Uterus (tissue), 2 donors: ENCODE measurements around the gene RPL39.
"Not testable (repeated sequence)": the region's sequence is repeated elsewhere in the genome, so short reads cannot be mapped to it uniquely, and the experiment has no call there.

Source experiments
- POLR2A ChIP-seq, 2 donors: fragments of 450-650 bp; IDR thresholded peaks; one replicate each; pipeline ENCODE4 v1.6.1; 2016; ENCODE audit warnings: antibody characterized with exemption in 2 of 2, mild to moderate bottlenecking in 1 of 2, moderate library complexity in 1 of 2
- TF ChIP-seq, protein P1 (sequence below), 4 experiments: fragments of 200-600 bp in 2 of 4; fragments of 450-650 bp in 2 of 4; sonication (generic) in 2 of 4; IDR thresholded peaks; one replicate each; pipeline ENCODE4 v1.5.1; 2016 to 2019; ENCODE audit warnings: antibody characterized with exemption in 4 of 4, mild to moderate bottlenecking in 2 of 4, moderate library complexity in 1 of 4

DNA sequence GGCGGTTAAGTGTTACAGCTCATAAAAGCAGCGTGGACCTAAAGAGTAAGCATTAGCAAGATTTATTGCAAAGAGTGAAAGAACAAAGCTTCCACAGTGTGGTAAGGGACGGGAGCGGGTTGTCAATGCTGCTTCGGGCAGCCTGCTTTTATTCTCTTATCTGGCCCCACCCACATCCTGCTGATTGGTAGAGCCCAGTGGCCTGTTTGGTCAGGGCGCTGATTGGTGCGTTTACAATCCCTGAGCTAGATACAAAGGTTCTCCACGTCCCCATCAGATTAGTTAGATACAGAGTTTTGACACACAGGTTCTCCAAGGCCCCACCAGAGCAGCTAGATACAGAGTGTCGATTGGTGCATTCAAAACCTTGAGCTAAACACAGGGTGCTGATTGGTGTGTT, 41.3 kb downstream of the RPL39 start:
- TF ChIP-seq, protein P1, sequence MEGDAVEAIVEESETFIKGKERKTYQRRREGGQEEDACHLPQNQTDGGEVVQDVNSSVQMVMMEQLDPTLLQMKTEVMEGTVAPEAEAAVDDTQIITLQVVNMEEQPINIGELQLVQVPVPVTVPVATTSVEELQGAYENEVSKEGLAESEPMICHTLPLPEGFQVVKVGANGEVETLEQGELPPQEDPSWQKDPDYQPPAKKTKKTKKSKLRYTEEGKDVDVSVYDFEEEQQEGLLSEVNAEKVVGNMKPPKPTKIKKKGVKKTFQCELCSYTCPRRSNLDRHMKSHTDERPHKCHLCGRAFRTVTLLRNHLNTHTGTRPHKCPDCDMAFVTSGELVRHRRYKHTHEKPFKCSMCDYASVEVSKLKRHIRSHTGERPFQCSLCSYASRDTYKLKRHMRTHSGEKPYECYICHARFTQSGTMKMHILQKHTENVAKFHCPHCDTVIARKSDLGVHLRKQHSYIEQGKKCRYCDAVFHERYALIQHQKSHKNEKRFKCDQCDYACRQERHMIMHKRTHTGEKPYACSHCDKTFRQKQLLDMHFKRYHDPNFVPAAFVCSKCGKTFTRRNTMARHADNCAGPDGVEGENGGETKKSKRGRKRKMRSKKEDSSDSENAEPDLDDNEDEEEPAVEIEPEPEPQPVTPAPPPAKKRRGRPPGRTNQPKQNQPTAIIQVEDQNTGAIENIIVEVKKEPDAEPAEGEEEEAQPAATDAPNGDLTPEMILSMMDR (IDR thresholded peaks at IDR 0.05), result not testable (repeated sequence)
- not testable (repeated sequence) for TF ChIP-seq POLR2A (IDR thresholded peaks at IDR 0.05)
